ENCODE results near the gene PUS7L.
"Not testable (repeated sequence)": the region's sequence is repeated elsewhere in the genome, so short reads cannot be mapped to it uniquely, and the experiment has no call there.

- not testable (repeated sequence) for TF ChIP-seq CTCF, POLR2A (IDR thresholded peaks at IDR 0.05)
Measured at GRCh38 chr12:43701194-43701593, 57.4 kb downstream of the PUS7L start.
